SK-N-MC (cell line): ENCODE measurements around the gene BAHCC1.

Source experiments
- EZH2 ChIP-seq: fragments of 200-600 bp; sonication (generic); IDR thresholded peaks from one replicate; pipeline ENCODE4 v1.6.1; 2017; ENCODE audit warnings: antibody characterized with exemption
- FOXP2 ChIP-seq: optimal IDR thresholded peaks from 2 replicates; pipeline ENCODE3; 2011; ENCODE audit warnings: mild to moderate bottlenecking, moderate library complexity; ENCODE audit not compliant: insufficient read depth; ENCODE audit errors: extremely low read length, control extremely low read depth
- POLR2AphosphoS5 ChIP-seq: IDR thresholded peaks from 2 replicates; pipeline ENCODE4 v1.6.1; 2012; ENCODE audit warnings: mild to moderate bottlenecking, low read depth, low read length, borderline replicate concordance

GRCh38 chr17:81456091-81456490, 60.8 kb downstream of the BAHCC1 start:
- TF ChIP-seq EZH2 (no peak), POLR2AphosphoS5 (no peak), FOXP2 (no peak)
